Fibroblast of mammary gland (primary cell): ENCODE results near the gene COIL.
A peak's percentile ranks its signal among the peaks of the same experiment; 100 is the strongest.

ENCODE experiments used
- DNase-seq: peaks from one replicate; pipeline ENCODE4 v3.0.0-alpha.2; 2010; ENCODE audit warnings: low read depth
- H3K4me3 ChIP-seq: 2 replicates; pipeline ENCODE4 v1.5.1; 2011; ENCODE audit warnings: low read depth, mild to moderate bottlenecking, low read length, moderate library complexity; ENCODE audit not compliant: control insufficient read depth
- TF ChIP-seq, protein P1 (sequence below): conservative IDR thresholded peaks from 2 replicates; pipeline ENCODE4 v1.5.1; 2011; ENCODE audit warnings: low read depth, low read length, inconsistent platforms; ENCODE audit not compliant: control insufficient read depth, insufficient read depth

COIL gene

DNA sequence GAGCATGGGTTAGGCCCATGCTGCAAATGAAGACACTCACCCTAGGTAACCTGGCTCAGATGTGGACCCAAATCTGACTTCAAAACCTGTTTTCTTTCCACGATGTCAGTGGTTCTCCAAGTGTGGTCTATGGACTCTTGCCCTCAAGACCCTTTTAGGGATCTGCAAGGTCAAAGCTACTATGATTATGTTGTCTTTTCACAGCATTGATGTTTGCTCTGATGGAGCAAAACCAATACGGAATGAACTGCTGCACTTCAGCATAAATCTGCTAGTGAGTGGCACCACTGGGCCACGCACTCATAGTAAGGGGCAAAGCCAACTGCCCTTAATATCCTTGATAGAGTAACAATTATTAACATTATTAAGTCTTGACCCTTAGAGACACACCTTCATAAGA is 25.4 kb downstream of the COIL start:
- TF ChIP-seq, protein P1, sequence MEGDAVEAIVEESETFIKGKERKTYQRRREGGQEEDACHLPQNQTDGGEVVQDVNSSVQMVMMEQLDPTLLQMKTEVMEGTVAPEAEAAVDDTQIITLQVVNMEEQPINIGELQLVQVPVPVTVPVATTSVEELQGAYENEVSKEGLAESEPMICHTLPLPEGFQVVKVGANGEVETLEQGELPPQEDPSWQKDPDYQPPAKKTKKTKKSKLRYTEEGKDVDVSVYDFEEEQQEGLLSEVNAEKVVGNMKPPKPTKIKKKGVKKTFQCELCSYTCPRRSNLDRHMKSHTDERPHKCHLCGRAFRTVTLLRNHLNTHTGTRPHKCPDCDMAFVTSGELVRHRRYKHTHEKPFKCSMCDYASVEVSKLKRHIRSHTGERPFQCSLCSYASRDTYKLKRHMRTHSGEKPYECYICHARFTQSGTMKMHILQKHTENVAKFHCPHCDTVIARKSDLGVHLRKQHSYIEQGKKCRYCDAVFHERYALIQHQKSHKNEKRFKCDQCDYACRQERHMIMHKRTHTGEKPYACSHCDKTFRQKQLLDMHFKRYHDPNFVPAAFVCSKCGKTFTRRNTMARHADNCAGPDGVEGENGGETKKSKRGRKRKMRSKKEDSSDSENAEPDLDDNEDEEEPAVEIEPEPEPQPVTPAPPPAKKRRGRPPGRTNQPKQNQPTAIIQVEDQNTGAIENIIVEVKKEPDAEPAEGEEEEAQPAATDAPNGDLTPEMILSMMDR, result no peak
- no peak overlapping the region for H3K4me3 ChIP-seq
- DNase-seq, result no peak

DNA sequence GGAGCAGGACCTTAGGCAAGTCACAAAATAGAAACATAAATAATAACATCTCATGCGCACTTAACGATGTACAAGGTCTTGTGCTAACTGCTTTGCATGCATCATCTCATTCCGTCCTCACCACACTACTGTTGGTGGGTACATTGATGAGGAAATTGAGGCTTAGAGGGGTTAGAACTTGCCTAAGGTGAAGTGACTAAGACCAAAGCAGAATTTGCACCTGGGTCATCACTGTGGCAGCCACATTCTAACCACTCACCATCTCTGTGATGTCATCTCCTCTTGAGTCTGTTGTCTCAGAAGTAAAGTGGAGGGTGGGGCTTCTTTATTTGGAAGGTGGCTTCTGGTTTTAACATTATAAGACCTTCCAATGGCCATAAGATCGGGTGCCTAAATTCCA is 26.6 kb downstream of the COIL start:
- H3K4me3 ChIP-seq, result no peak overlapping the region
- no peak for DNase-seq
- TF ChIP-seq, protein P1, result no peak

DNA sequence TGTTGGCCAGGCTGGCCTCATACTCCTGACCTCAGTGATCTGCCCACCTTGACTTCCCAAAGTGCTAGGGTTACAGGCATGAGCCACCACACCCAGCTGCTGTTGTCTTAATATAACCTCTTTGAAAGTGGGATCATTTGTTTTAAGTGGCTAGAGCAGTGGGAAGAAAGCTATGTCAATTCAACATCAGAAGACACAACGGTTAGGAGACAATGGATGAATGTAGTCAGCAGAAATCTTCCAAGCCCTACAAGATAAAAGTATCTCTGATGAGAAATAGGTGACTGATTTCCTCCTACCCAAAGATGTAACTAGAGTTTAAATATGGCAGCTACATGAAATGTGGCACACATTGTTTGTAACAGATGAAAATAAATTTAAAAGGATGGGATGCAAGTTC is 27.0 kb downstream of the COIL start:
- DNase-seq, result no peak
- TF ChIP-seq, protein P1, result no peak
- no peak overlapping the region for H3K4me3 ChIP-seq

DNA sequence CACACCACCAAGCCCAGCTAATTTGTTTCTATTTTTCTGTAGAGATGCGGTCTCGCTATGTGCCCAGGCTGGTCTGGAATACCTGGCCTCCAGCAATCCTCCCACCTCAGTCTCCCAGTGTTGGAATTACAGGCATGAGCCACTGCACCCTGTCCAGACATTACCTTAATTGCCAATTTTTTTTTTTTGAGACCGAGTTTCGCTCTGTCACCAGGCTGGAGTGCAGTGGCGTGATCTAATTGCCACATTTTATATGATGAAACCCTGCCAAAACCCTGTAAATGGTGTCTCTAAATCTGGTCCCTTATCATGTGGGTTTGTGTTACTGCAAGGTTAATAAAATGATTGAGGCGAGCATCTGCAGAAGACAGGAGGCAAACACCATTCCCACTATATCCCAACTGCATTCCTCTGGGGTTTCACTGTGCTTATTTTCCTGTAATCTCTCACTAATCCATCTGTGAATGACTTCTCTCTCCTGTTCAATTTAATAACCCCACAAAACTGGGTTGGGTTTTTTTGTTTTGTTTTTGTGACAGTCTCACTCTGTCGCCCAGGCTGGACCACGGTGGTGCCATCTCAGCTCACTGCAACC is 27.6 kb downstream of the COIL start:
- H3K4me3 ChIP-seq, result no peak overlapping the region
- TF ChIP-seq, protein P1, result no peak
- no peak for DNase-seq

DNA sequence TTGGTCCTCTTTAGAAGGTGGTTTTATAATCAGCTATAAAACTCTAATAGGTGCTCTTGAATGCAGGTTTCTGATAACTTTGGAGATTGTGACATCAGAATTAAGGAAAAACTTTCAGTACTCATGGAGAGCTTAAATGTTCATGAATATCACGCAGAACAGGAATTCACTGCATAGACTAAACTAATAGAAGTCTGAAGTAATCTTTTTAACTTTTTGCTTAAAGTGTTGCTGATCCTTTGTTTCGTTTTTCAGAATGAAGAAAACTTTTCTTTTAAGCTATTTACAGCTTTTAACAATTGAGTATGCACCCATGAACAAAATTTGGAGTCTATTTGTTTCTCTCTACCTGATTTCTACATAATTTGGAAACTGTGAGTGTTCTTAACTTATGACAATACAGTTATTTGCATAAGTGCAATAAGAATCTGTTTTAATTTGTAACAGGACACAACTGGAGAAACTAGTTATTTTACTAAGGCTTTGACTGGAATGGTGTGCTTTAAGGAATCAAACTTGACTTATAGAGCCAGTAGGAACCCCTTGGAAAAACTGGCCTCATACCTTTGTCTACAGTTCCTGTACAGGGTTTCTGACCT is 30.0 kb downstream of the COIL start:
- TF ChIP-seq, protein P1, result no peak
- no peak for DNase-seq

DNA sequence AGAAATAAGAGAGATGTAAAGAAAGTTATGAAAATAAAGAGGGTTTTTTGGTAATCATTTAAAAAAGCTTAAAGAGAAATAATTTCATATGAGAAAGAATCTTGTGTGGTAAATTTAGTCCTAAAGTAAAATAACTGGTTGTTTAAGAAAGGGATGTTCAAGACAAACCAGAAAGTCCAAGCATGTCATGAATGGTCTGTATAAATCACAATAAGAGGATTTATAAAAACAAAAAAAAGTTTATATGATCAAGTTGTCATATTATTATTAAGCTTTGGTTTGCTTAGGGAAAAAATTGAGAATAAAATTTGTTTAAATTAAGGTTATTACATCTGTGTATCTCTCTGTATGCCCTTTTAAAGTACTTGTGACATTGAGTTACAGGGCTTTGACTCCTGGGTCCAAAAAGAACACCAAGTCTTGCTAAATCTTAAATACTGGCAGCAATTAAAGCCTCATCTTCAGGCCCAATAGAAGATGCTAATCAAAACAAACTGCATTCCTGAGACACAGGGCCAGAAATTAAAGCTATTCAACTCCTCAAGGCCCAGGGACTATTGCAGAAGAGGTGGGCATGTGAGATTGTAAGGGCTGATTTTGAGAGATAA is 31.4 kb downstream of the COIL start:
- no peak overlapping the region for H3K4me3 ChIP-seq
- TF ChIP-seq, protein P1, result no peak
- DNase-seq, result peak; percentile 40

More for the DNA sequence above, 30.0 kb downstream of the COIL start:
- no peak overlapping the region for H3K4me3 ChIP-seq
